HepG2 (cell line): Measurements from ENCODE around the gene AFAP1. TPM values are rescaled to one million over a fixed set of nuclear protein-coding genes. Genes with fewer than 3 reads are reported as not detected.

Experiments used
- ATAC-seq: fragments of 200-7000 bp; cut with Tn5 transposase; 3 replicates; pipeline ENCODE4 v1.9.1; 2020; ENCODE audit warnings: mild to moderate bottlenecking, moderate library complexity
- BruUV-seq: library from RNA; stranded (reverse); fragments of 400-500 nt; replicated peaks from 2 replicates; lab custom pipeline; 2021; lab: Mats Ljungman, UMichigan
- CTCF ChIA-PET: fragments of 300-600 bp; formaldehyde crosslinking; extraction: SDS; loops from one replicate; lab custom pipeline; 2021; ENCODE audit warnings: low total read pairs, inconsistent platforms, low intra/inter-chr PET ratio; lab: Yijun Ruan, JAX
- POLR2A ChIA-PET: fragments of 350-600 bp; sonication (Branson Sonifier 250); formaldehyde crosslinking; loops from one replicate; lab custom pipeline; 2020; ENCODE audit warnings: antibody characterized with exemption, inconsistent platforms; lab: Yijun Ruan, JAX
- DNase-seq: peaks from one replicate; pipeline ENCODE4 v3.0.0-alpha.2; 2015; ENCODE audit warnings: low spot score
- FAIRE-seq: peaks from 3 replicates; lab custom pipeline; 2011; peaks lifted over from hg19 to GRCh38; lab: Jason Lieb, UNC
- H2AFZ ChIP-seq: one replicate; pipeline ENCODE4 v1.6.1; 2011; ENCODE audit warnings: low read length, inconsistent platforms
- H3K27ac ChIP-seq: fragments of 300-600 bp; 3 replicates; pipeline ENCODE4 v1.8.0; 2011; ENCODE audit warnings: mixed run types, mild to moderate bottlenecking, mixed read lengths, low read length, inconsistent platforms; ENCODE audit not compliant: insufficient read depth; ENCODE audit errors: extremely low read length
- H3K27me3 ChIP-seq, 2 experiments: fragments of 200-600 bp in 1 of 2; 2 replicates in 1 of 2; 3 replicates in 1 of 2; pipeline versions ENCODE4 v1.6.0 to v1.8.0; 2011; ENCODE audit warnings: low read length in 2 of 2, mild to moderate bottlenecking in 2 of 2, moderate library complexity in 2 of 2, inconsistent platforms in 1 of 2; ENCODE audit not compliant: insufficient read depth in 2 of 2, control insufficient read depth in 1 of 2
- H3K36me3 ChIP-seq, 2 experiments: fragments of 200-600 bp in 1 of 2; replicated peaks in 1 of 2; 2 replicates in 1 of 2; 3 replicates in 1 of 2; pipeline versions ENCODE4 v1.5.1 to v1.8.0; 2011; ENCODE audit warnings: low read length in 2 of 2, inconsistent platforms in 1 of 2; ENCODE audit not compliant: insufficient read depth in 2 of 2, control insufficient read depth in 1 of 2
- H3K4me1 ChIP-seq: 2 replicates; pipeline ENCODE4 v1.5.1; 2012; ENCODE audit warnings: low read length, inconsistent platforms; ENCODE audit not compliant: insufficient read depth
- H3K4me2 ChIP-seq: 2 replicates; pipeline ENCODE4 v1.6.0; 2011; ENCODE audit warnings: low read depth, low read length, inconsistent platforms
- H3K4me3 ChIP-seq, 3 experiments: fragments of 200-600 bp in 1 of 3; sonication (generic), shearing (Covaris generic) in 1 of 3; replicated peaks in 1 of 3; 2 replicates each; pipeline ENCODE4 v1.5.1; 2011 to 2016; ENCODE audit warnings: low read length in 3 of 3, inconsistent platforms in 2 of 3, low read depth in 2 of 3, mild to moderate bottlenecking in 2 of 3, control low read depth in 1 of 3, mixed read lengths in 1 of 3; ENCODE audit not compliant: insufficient read depth in 1 of 3
- H3K79me2 ChIP-seq: one replicate; pipeline ENCODE4 v1.6.1; 2011; ENCODE audit warnings: low read length, inconsistent platforms; ENCODE audit not compliant: insufficient read depth
- H3K9ac ChIP-seq: 2 replicates; pipeline ENCODE4 v1.6.0; 2011; ENCODE audit warnings: mild to moderate bottlenecking, low read depth, low read length, inconsistent platforms; ENCODE audit not compliant: insufficient read depth
- H3K9me3 ChIP-seq: 2 replicates; pipeline ENCODE4 v1.5.1; 2012; ENCODE audit warnings: mild to moderate bottlenecking, low read length
- H4K20me1 ChIP-seq: 2 replicates; pipeline ENCODE4 v1.6.0; 2011; ENCODE audit warnings: inconsistent platforms, mild to moderate bottlenecking, low read length, moderate library complexity; ENCODE audit not compliant: insufficient read depth
- ETV5 ChIP-seq: IDR thresholded peaks from 2 replicates; pipeline ENCODE4 v1.6.1; 2018; ENCODE audit warnings: missing biosample characterization, missing genetic modification reagents, inconsistent platforms, borderline replicate concordance
- FOSL2 ChIP-seq: sonication (generic); formaldehyde crosslinking; IDR thresholded peaks from 2 replicates; pipeline ENCODE4 v1.4.0; 2020; ENCODE audit warnings: missing genetic modification reagents
- HNF4A ChIP-seq: sonication (generic); formaldehyde crosslinking; IDR thresholded peaks from 2 replicates; pipeline ENCODE4 v1.4.0; 2020; ENCODE audit warnings: missing genetic modification reagents
- KLF11 ChIP-seq: IDR thresholded peaks from 2 replicates; pipeline ENCODE4 v1.6.1; 2016; ENCODE audit warnings: missing compliant biosample characterization
- MYNN ChIP-seq: sonication (generic); formaldehyde crosslinking; IDR thresholded peaks from 2 replicates; pipeline ENCODE4 v1.4.0; 2020; ENCODE audit warnings: mild to moderate bottlenecking, low read depth, missing genetic modification reagents
- RARA ChIP-seq: IDR thresholded peaks from 2 replicates; pipeline ENCODE4 v1.6.1; 2016; ENCODE audit warnings: missing genetic modification reagents, missing compliant biosample characterization
- RBM39 ChIP-seq: fragments of 200-400 bp; formaldehyde crosslinking; IDR thresholded peaks from one replicate; pipeline ENCODE4 v1.6.1; 2018; ENCODE audit warnings: antibody characterized with exemption, mild to moderate bottlenecking, low read depth, low read length; ENCODE audit not compliant: poor library complexity, severe bottlenecking
- RXRA ChIP-seq: sonication (generic); formaldehyde crosslinking; IDR thresholded peaks from 2 replicates; pipeline ENCODE4 v1.5.1; 2020; ENCODE audit warnings: missing genetic modification reagents
- SAP130 ChIP-seq: IDR thresholded peaks from 2 replicates; pipeline ENCODE4 v1.6.1; 2016; ENCODE audit warnings: low read depth
- SOX6 ChIP-seq, 2 experiments: fragments of 450-650 bp in 1 of 2; sonication (generic) in 1 of 2; formaldehyde crosslinking in 1 of 2; IDR thresholded peaks; 2 replicates each; pipeline versions ENCODE4 v1.4.0 to v1.6.1; 2017 to 2020; ENCODE audit warnings: antibody characterized with exemption in 1 of 2, mild to moderate bottlenecking in 1 of 2, missing genetic modification reagents in 1 of 2
- TRIM24 ChIP-seq: sonication (generic); formaldehyde crosslinking; IDR thresholded peaks from 2 replicates; pipeline ENCODE4 v1.8.0; 2022; ENCODE audit warnings: mild to moderate bottlenecking, missing genetic modification reagents
- U2AF1 ChIP-seq: fragments of 200-400 bp; formaldehyde crosslinking; optimal IDR thresholded peaks from 2 replicates; pipeline ENCODE3; 2017; ENCODE audit warnings: mild to moderate bottlenecking, low read depth, low read length
- XRCC5 ChIP-seq: fragments of 200-400 bp; formaldehyde crosslinking; optimal IDR thresholded peaks from 2 replicates; pipeline ENCODE3; 2017; ENCODE audit warnings: mild to moderate bottlenecking, low read length
- ZNF253 ChIP-seq: sonication (generic); formaldehyde crosslinking; IDR thresholded peaks from 2 replicates; pipeline ENCODE4 v1.8.0; 2022; ENCODE audit warnings: mild to moderate bottlenecking, missing genetic modification reagents, borderline replicate concordance
- ZNF670 ChIP-seq: sonication (generic); formaldehyde crosslinking; IDR thresholded peaks from 2 replicates; pipeline ENCODE4 v1.8.0; 2022; ENCODE audit warnings: mild to moderate bottlenecking, missing genetic modification reagents, borderline replicate concordance
- ZNF687 ChIP-seq: sonication (generic); formaldehyde crosslinking; IDR thresholded peaks from 2 replicates; pipeline ENCODE4 v1.5.1; 2020; ENCODE audit warnings: mild to moderate bottlenecking, missing genetic modification reagents, moderate library complexity
- ZNF768 ChIP-seq: sonication (generic); formaldehyde crosslinking; IDR thresholded peaks from 2 replicates; pipeline ENCODE4 v1.4.0; 2020; ENCODE audit warnings: missing genetic modification reagents
- WGBS: methylation state at CpG from one replicate; pipeline ENCODE4 v1.1.6; 2017; ENCODE audit warnings: low lambda C conversion rate; 5-methylcytosine and 5-hydroxymethylcytosine counted together
- in situ Hi-C: cut with HindIII; loops from 2 replicates; pipeline ENCODE4 v1.10.0; 2017; ENCODE audit warnings: low pct_unique_long_range_greater_than_20kb; ENCODE audit not compliant: extremely low pct_ligation_motif_present
- intact Hi-C: fragments of 100-400 bp; cut with micrococcal nuclease; formaldehyde crosslinking; loops from one replicate; pipeline ENCODE4 v1.10.0; 2022; ENCODE audit not compliant: unreplicated experiment
- polyA plus RNA-seq, 8 experiments: library from polyadenylated mRNA; depleted of rRNA in 3 of 8; stranded (reverse) in 7 of 8; unstranded in 1 of 8; fragments of >200 nt; fragmentation: Illumina TruSeq in 4 of 8; extraction: Trizol in 4 of 8; gene quantifications; 2 replicates each; pipeline versions ENCODE4 v1.2.1 to v1.2.3, GENCODE V29; 2011 to 2016; ENCODE audit warnings: low read depth in 4 of 8, missing spikeins in 1 of 8, mixed read lengths in 1 of 8; ENCODE audit not compliant: insufficient read depth in 1 of 8
- total RNA-seq, 5 experiments: library from RNA; depleted of rRNA; stranded (reverse); fragments of >200 nt; fragmentation: Illumina TruSeq; extraction: Trizol; gene quantifications; 2 replicates each; pipeline ENCODE4 v1.2.3, GENCODE V29; 2016; ENCODE audit warnings: low read depth in 1 of 5

Gene AFAP1
- total and polyA plus RNA-seq, 2 of the 13 experiments (the other 11 are each of a cell fraction or from before 2014, with no cell fraction given) = 2.5 TPM

GRCh38 chr4:7956270-7956808 is 16.7 kb upstream of the AFAP1 start:
- BruUV-seq = no TSS peak
- Histone ChIP-seq H3K9ac (no peak overlapping the region), H2AFZ (peak overlapping the region; percentile 34), H3K27ac (no peak overlapping the region), H3K36me3 (no peaks in the 10 kb centered on the region), H3K27me3 (peaks cover 0 to 30% of the 10 kb centered on the region in 2 experiments; a peak in 4 of 5 replicates), H3K4me2 (peak overlapping the region; percentile 74), H3K79me2 (no peaks in the 10 kb centered on the region), H3K9me3 (no peaks in the 10 kb centered on the region), H4K20me1 (no peaks in the 10 kb centered on the region), H3K4me3 (peak overlapping the region in 1 of 3 experiments; percentile 44; a peak in 3 of 6 replicates), H3K4me1 (peaks cover 41% of the 10 kb centered on the region)
- TF ChIP-seq KLF11 (CRISPR knock-in tag) (no peak), MYNN (CRISPR knock-in tag) (no peak), ZNF253 (CRISPR knock-in tag) (no peak), SOX6 (IDR thresholded peaks at IDR 0.05) (no peak), SOX6 (CRISPR knock-in tag; IDR thresholded peaks at IDR 0.05) (peak; percentile 20; the same call in 1 of the 2 replicates), RBM39 (no peak), ZNF670 (no peak), ZNF768 (peak; percentile 89), RXRA (0 out of 2 replicates have a peak, but pooled peaks have one; percentile 26), XRCC5 (peak; percentile 19), RARA (CRISPR knock-in tag) (peak; percentile 56; the same call in 1 of the 2 replicates), ETV5 (CRISPR knock-in tag) (peak; percentile 61; the same call in 1 of the 2 replicates), U2AF1 (no peak), TRIM24 (CRISPR knock-in tag) (0 out of 2 replicates have a peak, but pooled peaks have one; percentile 29), ZNF687 (CRISPR knock-in tag) (peak; percentile 50), SAP130 (CRISPR knock-in tag) (no peak), HNF4A (CRISPR knock-in tag) (no peak), FOSL2 (peak; percentile 62)
- FAIRE-seq (no peak), ATAC-seq (peak; percentile 84), DNase-seq (peak; percentile 56)
- WGBS = 38% methylated on average over 6 of the region's 8 CpGs
- CTCF ChIA-PET = no interaction called here
- POLR2A ChIA-PET = interaction anchor here (1.6 kb wide), 1 partner anchor 17 kb away, joined by 6 read pairs; the partner anchor contains the start of gene AFAP1
- in situ Hi-C loops = no loop called here
- intact Hi-C loops = no loop called here
